HEK293 (cell line): ENCODE measurements around the gene BRCA2.

Experiments used
- ZNF621 ChIP-seq: fragments of 450-650 bp; formaldehyde crosslinking; IDR thresholded peaks from 2 replicates; pipeline ENCODE4 v1.5.1; 2017; ENCODE audit warnings: missing biosample characterization, missing genetic modification characterization
- TF ChIP-seq, protein P1 (sequence below): fragments of 450-650 bp; formaldehyde crosslinking; IDR thresholded peaks from 2 replicates; pipeline ENCODE4 v1.5.1; 2016; ENCODE audit warnings: missing biosample characterization, missing genetic modification characterization

GRCh38 chr13:32305646-32306045, 9.7 kb upstream of the BRCA2 start:
- no peak for TF ChIP-seq ZNF621 (tag by site-specific recombination)
- TF ChIP-seq, protein P1, sequence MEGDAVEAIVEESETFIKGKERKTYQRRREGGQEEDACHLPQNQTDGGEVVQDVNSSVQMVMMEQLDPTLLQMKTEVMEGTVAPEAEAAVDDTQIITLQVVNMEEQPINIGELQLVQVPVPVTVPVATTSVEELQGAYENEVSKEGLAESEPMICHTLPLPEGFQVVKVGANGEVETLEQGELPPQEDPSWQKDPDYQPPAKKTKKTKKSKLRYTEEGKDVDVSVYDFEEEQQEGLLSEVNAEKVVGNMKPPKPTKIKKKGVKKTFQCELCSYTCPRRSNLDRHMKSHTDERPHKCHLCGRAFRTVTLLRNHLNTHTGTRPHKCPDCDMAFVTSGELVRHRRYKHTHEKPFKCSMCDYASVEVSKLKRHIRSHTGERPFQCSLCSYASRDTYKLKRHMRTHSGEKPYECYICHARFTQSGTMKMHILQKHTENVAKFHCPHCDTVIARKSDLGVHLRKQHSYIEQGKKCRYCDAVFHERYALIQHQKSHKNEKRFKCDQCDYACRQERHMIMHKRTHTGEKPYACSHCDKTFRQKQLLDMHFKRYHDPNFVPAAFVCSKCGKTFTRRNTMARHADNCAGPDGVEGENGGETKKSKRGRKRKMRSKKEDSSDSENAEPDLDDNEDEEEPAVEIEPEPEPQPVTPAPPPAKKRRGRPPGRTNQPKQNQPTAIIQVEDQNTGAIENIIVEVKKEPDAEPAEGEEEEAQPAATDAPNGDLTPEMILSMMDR (tag by site-specific recombination), result no peak
